Fibroblast of lung (primary cell): ENCODE data around the gene FAM184A. TPM values are rescaled to one million over a fixed set of nuclear protein-coding genes. Genes with fewer than 3 reads are reported as not detected.
A peak's percentile ranks its signal among the peaks of the same experiment; 100 is the strongest.
"Not testable (repeated sequence)": the region's sequence is repeated elsewhere in the genome, so short reads cannot be mapped to it uniquely, and the experiment has no call there.

Experiments used
- DNase-seq, 2 donors: peaks; one replicate each; pipeline versions ENCODE4 v3.0.0 to v3.0.0-alpha.2; 2010; ENCODE audit warnings: low read depth in 2 of 2
- H2AFZ ChIP-seq: 2 replicates; pipeline ENCODE4 v1.5.1; 2012; ENCODE audit warnings: low read length, control low read depth, inconsistent platforms
- H3K27ac ChIP-seq: 2 replicates; pipeline ENCODE4 v1.5.1; 2011; ENCODE audit warnings: low read length, control low read depth; ENCODE audit not compliant: insufficient read depth
- H3K27me3 ChIP-seq: 2 replicates; pipeline ENCODE4 v1.5.1; 2011; ENCODE audit warnings: mild to moderate bottlenecking, low read length; ENCODE audit not compliant: control insufficient read depth, insufficient read depth
- H3K36me3 ChIP-seq: 2 replicates; pipeline ENCODE4 v1.5.1; 2011; ENCODE audit warnings: low read length; ENCODE audit not compliant: control insufficient read depth, insufficient read depth
- H3K4me1 ChIP-seq: 2 replicates; pipeline ENCODE4 v1.5.1; 2011; ENCODE audit warnings: low read length; ENCODE audit not compliant: control insufficient read depth, insufficient read depth; ENCODE audit errors: extremely low read depth
- H3K4me2 ChIP-seq: 2 replicates; pipeline ENCODE4 v1.5.1; 2011; ENCODE audit warnings: low read length, control low read depth; ENCODE audit not compliant: insufficient read depth; ENCODE audit errors: extremely low read depth
- H3K4me3 ChIP-seq, 4 experiments: fragments of 200-600 bp in 1 of 4; sonication (generic) in 1 of 4; replicated peaks in 1 of 4; 2 replicates each; pipeline ENCODE4 v1.5.1; 2011 to 2016; ENCODE audit warnings: low read length in 4 of 4, low read depth in 3 of 4, mild to moderate bottlenecking in 3 of 4, control low read depth in 2 of 4, inconsistent platforms in 1 of 4, mixed read lengths in 1 of 4; ENCODE audit not compliant: insufficient read depth in 1 of 4; ENCODE audit errors: control extremely low read depth in 1 of 4
- H3K79me2 ChIP-seq: 2 replicates; pipeline ENCODE4 v1.5.1; 2012; ENCODE audit warnings: mild to moderate bottlenecking, low read length, inconsistent platforms; ENCODE audit not compliant: control insufficient read depth, insufficient read depth
- H3K9ac ChIP-seq: 2 replicates; pipeline ENCODE4 v1.5.1; 2011; ENCODE audit warnings: mild to moderate bottlenecking, low read length, control low read depth; ENCODE audit not compliant: insufficient read depth
- H3K9me3 ChIP-seq: 2 replicates; pipeline ENCODE4 v1.5.1; 2012; ENCODE audit warnings: low read depth, low read length; ENCODE audit not compliant: control insufficient read depth, insufficient read depth
- H4K20me1 ChIP-seq: 2 replicates; pipeline ENCODE4 v1.5.1; 2011; ENCODE audit warnings: low read length; ENCODE audit not compliant: control insufficient read depth, insufficient read depth; ENCODE audit errors: extremely low read depth
- CTCF ChIP-seq, 2 donors: IDR thresholded peaks in 1 of 2; conservative IDR thresholded peaks in 1 of 2; 1 replicate in 1 of 2; 2 replicates in 1 of 2; pipeline ENCODE4 v1.5.1; 2011 to 2012; ENCODE audit warnings: low read length in 2 of 2, control low read depth in 1 of 2, inconsistent platforms in 1 of 2, low read depth in 1 of 2, mild to moderate bottlenecking in 1 of 2
- EZH2 ChIP-seq: IDR thresholded peaks from 2 replicates; pipeline ENCODE4 v1.5.1; 2012; ENCODE audit warnings: low read length, control low read depth, mild to moderate bottlenecking; ENCODE audit errors: missing control alignments
- polyA plus RNA-seq, 2 donors: library from polyadenylated mRNA; depleted of rRNA in 1 of 2; stranded (reverse) in 1 of 2; unstranded in 1 of 2; fragments of >200 nt; gene quantifications; 2 replicates each; pipeline ENCODE4 v1.2.1, GENCODE V29; 2011 to 2012; ENCODE audit warnings: missing spikeins in 1 of 2
- total RNA-seq: library from RNA; depleted of rRNA; stranded (reverse); fragments of >200 nt; gene quantifications from 2 replicates; pipeline ENCODE4 v1.2.1, GENCODE V29; 2014

The FAM184A gene
- total and polyA plus RNA-seq, 2 donors (not counting 1 experiment from before 2014, with no cell fraction given): 0.09 to 1.7 TPM

- H4K20me1 ChIP-seq: no peaks in the 10 kb centered on the region
- H3K9ac ChIP-seq: no peak overlapping the region
- H3K4me2 ChIP-seq: no peak overlapping the region
- H3K4me1 ChIP-seq: no peaks in the 10 kb centered on the region
- TF ChIP-seq EZH2 (no peak), CTCF (conservative IDR thresholded peaks at IDR 0.05 in 1 of 2, IDR thresholded peaks at IDR 0.05 in 1 of 2; ENCODE audit: low read depth in 1 of 2, low read length in 2 of 2) (no peak)
- no peak overlapping the region for H3K27ac ChIP-seq
- H3K4me3 ChIP-seq: no peak overlapping the region
- no peaks in the 10 kb centered on the region for H3K27me3 ChIP-seq
- no peaks in the 10 kb centered on the region for H3K36me3 ChIP-seq
- no peak overlapping the region for H2AFZ ChIP-seq
- DNase-seq: no peak
- no peaks in the 10 kb centered on the region for H3K79me2 ChIP-seq
- H3K9me3 ChIP-seq: no peaks in the 10 kb centered on the region
Measured at GRCh38 chr6:119122336-119122735, 43.9 kb upstream of the FAM184A start.

- Histone ChIP-seq H3K27ac (no peak overlapping the region), H3K4me2 (no peak overlapping the region), H3K27me3 (no peaks in the 10 kb centered on the region), H3K9me3 (no peaks in the 10 kb centered on the region), H2AFZ (no peak overlapping the region), H3K79me2 (no peaks in the 10 kb centered on the region), H3K4me1 (no peaks in the 10 kb centered on the region), H3K9ac (no peak overlapping the region), H3K36me3 (no peaks in the 10 kb centered on the region), H4K20me1 (no peaks in the 10 kb centered on the region), H3K4me3 (no peak overlapping the region)
- DNase-seq: no peak
- no peak for TF ChIP-seq CTCF (conservative IDR thresholded peaks at IDR 0.05 in 1 of 2, IDR thresholded peaks at IDR 0.05 in 1 of 2; ENCODE audit: low read depth in 1 of 2, low read length in 2 of 2)
- no peak for TF ChIP-seq EZH2
Measured at GRCh38 chr6:119121367-119121766, 42.9 kb upstream of the FAM184A start.

- Histone ChIP-seq H3K27ac (no peak overlapping the region), H3K36me3 (no peaks in the 10 kb centered on the region), H3K4me2 (no peak overlapping the region), H3K4me1 (no peaks in the 10 kb centered on the region), H3K27me3 (no peaks in the 10 kb centered on the region), H3K79me2 (no peaks in the 10 kb centered on the region), H3K9me3 (no peaks in the 10 kb centered on the region), H4K20me1 (no peaks in the 10 kb centered on the region), H3K9ac (no peak overlapping the region), H3K4me3 (no peak overlapping the region), H2AFZ (no peak overlapping the region)
- TF ChIP-seq CTCF (conservative IDR thresholded peaks at IDR 0.05 in 1 of 2, IDR thresholded peaks at IDR 0.05 in 1 of 2; ENCODE audit: low read depth in 1 of 2, low read length in 2 of 2) (no peak), EZH2 (no peak)
- peak; percentile 77 to 86 for DNase-seq
Measured at GRCh38 chr6:119119989-119120388, 41.5 kb upstream of the FAM184A start.

GRCh38 chr6:119119062-119119461 is 40.6 kb upstream of the FAM184A start:
- not testable (repeated sequence) for H3K79me2 ChIP-seq, H4K20me1 ChIP-seq, H3K9ac ChIP-seq, H3K4me1 ChIP-seq, H3K27ac ChIP-seq, H3K9me3 ChIP-seq, H3K4me2 ChIP-seq, DNase-seq, H3K4me3 ChIP-seq, H2AFZ ChIP-seq, H3K27me3 ChIP-seq, H3K36me3 ChIP-seq
